BLaER1 treated with 17β-estradiol and CSF1 and Interleukin-3, amounts not matched to agents 10 nM and 100 nM (cell line): ENCODE results near the gene CCDC77.

Experiments used
- H3K27ac ChIP-seq, 11 experiments: shearing (Covaris generic); formaldehyde crosslinking; 2 replicates each; pipeline ENCODE4 v1.8.1; 2022
- H3K27me3 ChIP-seq, 11 experiments: shearing (Covaris generic); formaldehyde crosslinking; 2 replicates each; pipeline ENCODE4 v1.8.1; 2022
- H3K36me3 ChIP-seq, 11 experiments: shearing (Covaris generic); formaldehyde crosslinking; 2 replicates each; pipeline ENCODE4 v1.8.1; 2022
- H3K4me1 ChIP-seq, 10 experiments: shearing (Covaris generic); formaldehyde crosslinking; 2 replicates each; pipeline ENCODE4 v1.8.1; 2022
- H3K4me2 ChIP-seq, 11 experiments: shearing (Covaris generic); formaldehyde crosslinking; 2 replicates each; pipeline ENCODE4 v1.8.1; 2022
- H3K4me3 ChIP-seq, 10 experiments: shearing (Covaris generic); formaldehyde crosslinking; 2 replicates each; pipeline ENCODE4 v1.8.1; 2022
- H3K9ac ChIP-seq, 11 experiments: shearing (Covaris generic); formaldehyde crosslinking; 2 replicates each; pipeline ENCODE4 v1.8.1; 2022
- H3K9me3 ChIP-seq, 11 experiments: shearing (Covaris generic); formaldehyde crosslinking; replicated peaks in 1 of 11; 2 replicates each; pipeline ENCODE4 v1.8.1; 2022
- H4K20me1 ChIP-seq, 11 experiments: shearing (Covaris generic); formaldehyde crosslinking; 2 replicates each; pipeline ENCODE4 v1.8.1; 2022
- Cebpa-rat ChIP-seq, 11 experiments: shearing (Covaris generic); IDR thresholded peaks; 2 replicates each; pipeline ENCODE4 v1.8.1; 2022

The CCDC77 gene

DNA sequence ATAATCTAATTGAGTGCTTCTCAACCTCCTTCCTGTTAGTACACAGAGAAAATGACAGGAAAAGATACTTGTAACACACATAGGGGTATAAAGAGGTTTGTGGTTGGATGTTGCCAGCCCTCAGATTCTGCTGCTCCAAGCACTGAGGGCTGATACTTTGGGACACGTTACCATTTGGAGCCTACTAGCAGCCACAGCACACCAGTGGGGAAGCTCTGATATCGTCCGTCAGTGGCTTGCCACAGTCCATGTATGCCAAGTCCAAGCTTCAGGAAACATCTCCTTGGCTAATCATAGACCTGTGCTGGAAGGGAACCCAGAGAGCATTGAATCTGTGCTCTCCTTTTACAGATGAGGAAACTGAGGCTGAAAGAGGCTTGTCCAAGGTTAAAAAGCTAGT, 80.6 kb downstream of the CCDC77 start:
- Histone ChIP-seq H3K27ac (peak overlapping the region in 7 of 11 experiments; percentile 38 to 64 (median 55); a peak in 8 of 22 replicates), H3K4me3 (no peak overlapping the region), H3K9me3 (no peaks in the 10 kb centered on the region), H3K27me3 (no peaks in the 10 kb centered on the region), H3K36me3 (no peaks in the 10 kb centered on the region), H4K20me1 (no peaks in the 10 kb centered on the region), H3K4me2 (peak overlapping the region; percentile 58 to 82 (median 75); a peak in 21 of 22 replicates), H3K4me1 (peaks cover 20 to 23% (median 21%) of the 10 kb centered on the region in 10 experiments), H3K9ac (no peak overlapping the region; a peak in 2 of 22 replicates)
- no peak for TF ChIP-seq Cebpa-rat (IDR thresholded peaks at IDR 0.05)

DNA sequence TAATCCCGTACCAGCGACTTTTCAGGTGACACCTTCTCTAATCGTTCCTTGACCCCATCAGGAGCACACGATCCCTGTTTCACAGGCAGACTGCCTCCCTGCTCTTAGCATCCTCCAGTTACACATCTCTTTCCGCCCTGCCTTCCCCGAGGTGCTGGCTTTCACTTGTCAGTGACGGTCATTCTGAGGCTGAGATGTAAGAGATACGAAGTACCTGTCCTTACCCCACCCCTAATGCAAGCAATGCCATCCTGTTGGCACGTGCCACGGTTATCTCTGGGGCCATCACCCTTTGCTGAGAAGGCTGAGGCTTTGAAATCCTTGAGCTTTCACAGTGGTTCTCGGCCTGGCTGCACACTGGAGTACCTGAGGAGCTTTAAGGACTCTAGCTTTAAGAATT, 82.7 kb downstream of the CCDC77 start:
- Histone ChIP-seq H4K20me1 (no peaks in the 10 kb centered on the region), H3K9me3 (peaks cover 0 to 3% (median 0%) of the 10 kb centered on the region in 11 experiments; a peak in 3 of 22 replicates), H3K27me3 (no peaks in the 10 kb centered on the region), H3K4me1 (peaks cover 20 to 23% (median 21%) of the 10 kb centered on the region in 10 experiments), H3K9ac (no peak overlapping the region), H3K4me2 (0 out of 22 replicates have a peak overlapping the region, but pooled peaks of 1 of the 11 experiments have one; percentile 2), H3K4me3 (no peak overlapping the region), H3K27ac (no peak overlapping the region), H3K36me3 (no peaks in the 10 kb centered on the region)
- TF ChIP-seq Cebpa-rat (IDR thresholded peaks at IDR 0.05), result no peak

DNA sequence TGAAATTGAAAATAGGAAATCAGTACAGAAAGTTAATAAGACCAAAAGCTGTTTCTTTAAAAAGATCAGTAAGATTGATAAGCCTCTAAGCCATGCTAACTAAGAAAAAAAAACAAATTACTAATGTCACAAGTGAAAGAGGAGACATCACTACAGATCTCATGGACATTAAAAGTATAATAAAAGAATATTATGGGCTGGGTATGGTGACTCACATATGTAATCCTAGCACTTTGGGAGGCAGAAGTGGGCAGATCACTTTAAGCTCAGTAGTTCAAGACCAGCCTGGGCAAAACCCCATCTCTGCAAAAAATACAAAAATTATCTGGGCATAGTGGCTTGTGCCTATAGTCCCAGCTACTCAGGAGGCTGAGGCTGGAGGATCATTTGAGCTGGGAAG, 88.8 kb downstream of the CCDC77 start:
- Histone ChIP-seq H4K20me1 (no peaks in the 10 kb centered on the region), H3K4me3 (no peak overlapping the region), H3K4me1 (no peaks in the 10 kb centered on the region), H3K9me3 (peaks cover 4 to 23% (median 11%) of the 10 kb centered on the region in 11 experiments; a peak in 19 of 22 replicates), H3K27ac (no peak overlapping the region), H3K36me3 (no peaks in the 10 kb centered on the region), H3K4me2 (no peak overlapping the region), H3K27me3 (no peaks in the 10 kb centered on the region), H3K9ac (no peak overlapping the region)
- no peak for TF ChIP-seq Cebpa-rat (IDR thresholded peaks at IDR 0.05)
